Lung (tissue), 12 donors: ENCODE data around the gene S100A5. TPM values are rescaled to one million over a fixed set of nuclear protein-coding genes. Genes with fewer than 3 reads are reported as not detected.
"Not testable (repeated sequence)": the region's sequence is repeated elsewhere in the genome, so short reads cannot be mapped to it uniquely, and the experiment has no call there.

Experiments used
- ATAC-seq: fragments of 200-7000 bp; cut with Tn5 transposase; one replicate; pipeline ENCODE4 v1.9.1; 2020; ENCODE audit warnings: moderate number of reproducible peaks; ENCODE audit not compliant: insufficient read depth, low FRiP score
- DNase-seq, 3 donors: peaks; one replicate each; pipeline ENCODE4 v3.0.0-alpha.2; 2013 to 2017
- H3K27ac ChIP-seq, 2 donors: one replicate each; pipeline ENCODE4 v1.5.1; 2013; ENCODE audit warnings: mild to moderate bottlenecking in 2 of 2, moderate library complexity in 2 of 2, control low read depth in 1 of 2, inconsistent platforms in 1 of 2, low read depth in 1 of 2, low read length in 1 of 2
- H3K27me3 ChIP-seq, 3 donors: one replicate each; pipeline ENCODE4 v1.5.1; 2013; ENCODE audit warnings: low read length in 2 of 3; ENCODE audit not compliant: control insufficient read depth in 3 of 3, insufficient read depth in 3 of 3
- H3K36me3 ChIP-seq, 4 donors: one replicate each; pipeline ENCODE4 v1.5.1; 2013; ENCODE audit warnings: low read length in 4 of 4, mild to moderate bottlenecking in 1 of 4, moderate library complexity in 1 of 4; ENCODE audit not compliant: control insufficient read depth in 4 of 4, insufficient read depth in 4 of 4
- H3K4me1 ChIP-seq, 5 donors: one replicate each; pipeline ENCODE4 v1.5.1; 2013; ENCODE audit warnings: low read length in 5 of 5, mild to moderate bottlenecking in 2 of 5, moderate library complexity in 1 of 5; ENCODE audit not compliant: control insufficient read depth in 5 of 5, insufficient read depth in 5 of 5
- H3K4me3 ChIP-seq: one replicate; pipeline ENCODE4 v1.5.1; 2013; ENCODE audit warnings: mild to moderate bottlenecking, control low read depth, moderate library complexity
- H3K9ac ChIP-seq, 2 donors: one replicate each; pipeline ENCODE4 v1.5.1; 2013; ENCODE audit warnings: low read length in 2 of 2, control low read depth in 1 of 2; ENCODE audit not compliant: insufficient read depth in 1 of 2
- H3K9me3 ChIP-seq, 4 donors: one replicate each; pipeline ENCODE4 v1.5.1; 2013; ENCODE audit warnings: low read length in 3 of 4, mild to moderate bottlenecking in 1 of 4, moderate library complexity in 1 of 4; ENCODE audit not compliant: control insufficient read depth in 4 of 4, insufficient read depth in 3 of 4
- WGBS, 2 donors: extraction: QIAGEN DNeasy Blood & Tissue Kit; methylation state at CpG; one replicate each; pipeline ENCODE4 v1.1.7; 2013; 5-methylcytosine and 5-hydroxymethylcytosine counted together
- polyA plus RNA-seq, 2 donors: library from polyadenylated mRNA; stranded (reverse); fragments of 200-250 nt; gene quantifications; one replicate each; pipeline ENCODE4 v1.2.1, GENCODE V29; 2013
- total RNA-seq, 2 donors: library from RNA; depleted of rRNA in 1 of 2; stranded (reverse); fragments of >200 nt in 1 of 2; gene quantifications; one replicate each; pipeline ENCODE4 v1.2.1, GENCODE V29; 2014 to 2021
- TF ChIP-seq, protein P1 (sequence below): IDR thresholded peaks from 2 replicates; pipeline ENCODE4 v1.5.1; 2012; ENCODE audit warnings: mild to moderate bottlenecking; ENCODE audit errors: control extremely low read depth, extremely low read depth
- donor health status: control.
- donor health status: control.
- donor health status: Bipolar disorder and iron deficiency.
- donor health status: healthy.
- donor health status: DM: yes; HTN: yes; CAD: no.

Gene S100A5
- total and polyA plus RNA-seq, 4 donors, result 0.31 to 0.32 (median 0.31) TPM; not detected in 1

DNA sequence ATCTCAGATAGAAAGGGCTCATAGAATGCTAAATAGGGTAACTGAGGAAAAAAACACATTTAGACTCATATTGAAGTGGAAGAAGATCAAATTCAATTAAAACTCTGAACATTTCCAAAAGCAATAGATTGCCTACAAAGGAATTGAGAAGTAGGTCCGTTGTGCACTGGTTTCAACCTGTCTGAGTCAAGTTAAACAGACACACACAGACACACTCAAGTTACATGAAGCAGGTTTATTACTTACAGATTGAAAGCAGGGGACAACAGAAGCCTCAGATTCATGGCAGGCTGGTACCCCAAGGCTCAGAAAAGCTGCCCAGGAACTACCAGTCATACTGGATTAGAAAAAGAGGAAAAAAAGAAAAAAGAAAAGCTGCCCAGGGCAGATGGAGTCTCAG lies 45.6 kb upstream of the S100A5 start:
- Histone ChIP-seq H3K9me3 (no peaks in the 10 kb centered on the region), H3K4me3 (no peak overlapping the region)
- 54 to 61% methylated on average over 1 of the region's 1 CpG for whole genome bisulfite sequencing, 2 donors

DNA sequence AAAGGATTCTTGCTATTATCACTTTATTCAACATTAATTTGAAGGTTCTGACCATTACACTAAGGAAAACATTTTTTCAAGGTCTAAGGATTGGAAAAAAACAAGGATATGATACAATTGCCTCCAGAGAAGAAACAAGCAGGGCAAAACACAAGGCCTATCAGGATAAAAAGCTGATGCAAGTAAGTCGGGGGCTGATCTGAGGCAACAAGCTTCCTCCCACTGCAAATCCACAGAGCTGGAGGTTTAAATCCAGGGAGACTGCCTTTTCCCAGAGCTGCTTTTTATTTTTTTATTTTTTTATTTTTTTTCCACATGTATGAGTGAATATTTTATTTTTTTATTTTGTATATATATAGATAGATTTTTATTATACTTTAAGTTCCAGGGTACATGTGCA lies 44.3 kb upstream of the S100A5 start:
- WGBS, 2 donors, result 64 to 86% methylated on average over 1 of the region's 1 CpG
- H3K27ac ChIP-seq, result no peak overlapping the region
- H3K4me3 ChIP-seq, result no peak overlapping the region
- TF ChIP-seq, protein P1, sequence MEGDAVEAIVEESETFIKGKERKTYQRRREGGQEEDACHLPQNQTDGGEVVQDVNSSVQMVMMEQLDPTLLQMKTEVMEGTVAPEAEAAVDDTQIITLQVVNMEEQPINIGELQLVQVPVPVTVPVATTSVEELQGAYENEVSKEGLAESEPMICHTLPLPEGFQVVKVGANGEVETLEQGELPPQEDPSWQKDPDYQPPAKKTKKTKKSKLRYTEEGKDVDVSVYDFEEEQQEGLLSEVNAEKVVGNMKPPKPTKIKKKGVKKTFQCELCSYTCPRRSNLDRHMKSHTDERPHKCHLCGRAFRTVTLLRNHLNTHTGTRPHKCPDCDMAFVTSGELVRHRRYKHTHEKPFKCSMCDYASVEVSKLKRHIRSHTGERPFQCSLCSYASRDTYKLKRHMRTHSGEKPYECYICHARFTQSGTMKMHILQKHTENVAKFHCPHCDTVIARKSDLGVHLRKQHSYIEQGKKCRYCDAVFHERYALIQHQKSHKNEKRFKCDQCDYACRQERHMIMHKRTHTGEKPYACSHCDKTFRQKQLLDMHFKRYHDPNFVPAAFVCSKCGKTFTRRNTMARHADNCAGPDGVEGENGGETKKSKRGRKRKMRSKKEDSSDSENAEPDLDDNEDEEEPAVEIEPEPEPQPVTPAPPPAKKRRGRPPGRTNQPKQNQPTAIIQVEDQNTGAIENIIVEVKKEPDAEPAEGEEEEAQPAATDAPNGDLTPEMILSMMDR, result no peak
- DNase-seq (no peak), ATAC-seq (no peak)
- H3K27me3 ChIP-seq, result no peaks in the 10 kb centered on the region
- no peaks in the 10 kb centered on the region for H3K9me3 ChIP-seq
- H3K4me1 ChIP-seq, result no peaks in the 10 kb centered on the region
- no peak overlapping the region for H3K9ac ChIP-seq
- H3K36me3 ChIP-seq, result peaks cover 0 to 2% (median 0%) of the 10 kb centered on the region in 4 donors

More for the DNA sequence above, 45.6 kb upstream of the S100A5 start:
- no peak for ATAC-seq
- no peak for DNase-seq
- Histone ChIP-seq H3K27me3 (no peaks in the 10 kb centered on the region), H3K36me3 (peaks cover 0 to 2% (median 0%) of the 10 kb centered on the region in 4 donors), H3K4me1 (no peaks in the 10 kb centered on the region), H3K27ac (no peak overlapping the region), H3K9ac (no peak overlapping the region)
- TF ChIP-seq, protein P1, result no peak

DNA sequence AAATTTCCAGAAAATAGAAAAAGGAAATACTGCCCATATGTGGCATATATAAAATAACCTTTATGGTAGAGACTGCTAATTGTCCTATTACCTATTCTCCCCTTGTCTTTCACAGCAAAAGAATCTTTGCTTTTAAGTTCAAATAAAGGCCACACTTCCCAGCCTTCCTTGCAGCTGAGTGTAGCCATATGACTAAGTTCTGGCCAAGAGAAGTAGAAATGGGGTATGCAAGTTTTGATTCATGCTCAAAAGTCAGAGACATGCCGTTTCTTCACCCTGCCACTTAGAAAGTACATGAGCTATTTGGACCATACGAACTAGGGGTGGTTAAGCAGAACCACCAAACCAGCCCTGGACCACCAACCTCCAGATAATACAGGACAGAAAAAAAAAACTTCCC lies 43.2 kb upstream of the S100A5 start:
- TF ChIP-seq, protein P1, result no peak
- no peaks in the 10 kb centered on the region for H3K9me3 ChIP-seq
- H3K4me1 ChIP-seq, result no peaks in the 10 kb centered on the region
- H3K4me3 ChIP-seq, result no peak overlapping the region
- H3K36me3 ChIP-seq, result peaks cover 0 to 2% (median 0%) of the 10 kb centered on the region in 4 donors
- H3K9ac ChIP-seq, result no peak overlapping the region
- no peak for ATAC-seq
- WGBS, 2 donors, result 82% methylated on average over 2 of the region's 2 CpGs
- DNase-seq, result no peak
- no peaks in the 10 kb centered on the region for H3K27me3 ChIP-seq
- H3K27ac ChIP-seq, result no peak overlapping the region

DNA sequence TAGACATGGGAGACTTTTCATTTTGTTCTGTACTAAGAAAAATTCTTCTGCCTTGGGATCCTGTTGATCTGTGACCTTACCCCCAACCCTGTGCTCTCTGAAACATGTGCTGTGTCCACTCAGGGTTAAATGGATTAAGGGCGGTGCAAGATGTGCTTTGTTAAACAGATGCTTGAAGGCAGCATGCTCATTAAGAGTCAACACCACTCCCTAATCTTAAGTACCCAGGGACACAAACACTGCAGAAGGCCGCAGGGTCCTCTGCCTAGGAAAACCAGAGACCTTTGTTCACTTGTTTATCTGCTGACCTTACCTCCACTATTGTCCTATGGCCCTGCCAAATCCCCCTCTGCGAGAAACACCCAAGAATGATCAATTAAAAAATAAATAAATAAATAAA lies 42.8 kb upstream of the S100A5 start:
- ATAC-seq, DNase-seq: not testable (repeated sequence)
- WGBS, 2 donors, result 80 to 81% methylated on average over 2 to 3 of the region's 3 CpGs

GRCh38 chr1:153582836-153583235 lies 42.1 kb upstream of the S100A5 start:
- H3K9ac ChIP-seq, H3K27ac ChIP-seq, ATAC-seq, H3K9me3 ChIP-seq, H3K27me3 ChIP-seq, H3K4me3 ChIP-seq, DNase-seq, H3K4me1 ChIP-seq, H3K36me3 ChIP-seq: not testable (repeated sequence)
- 95 to 96% methylated on average over 28 to 34 of the region's 34 CpGs for WGBS, 2 donors

More for the DNA sequence above, 42.8 kb upstream of the S100A5 start:
- H3K4me3 ChIP-seq, H3K9me3 ChIP-seq, H3K27ac ChIP-seq, H3K4me1 ChIP-seq, H3K27me3 ChIP-seq, H3K9ac ChIP-seq, H3K36me3 ChIP-seq: not testable (repeated sequence)
